Kidney epithelial cell (primary cell): ENCODE measurements around the gene CTXND1. TPM values are rescaled to one million over a fixed set of nuclear protein-coding genes. Genes with fewer than 3 reads are reported as not detected.

Source experiments
- DNase-seq: peaks from one replicate; pipeline ENCODE4 v3.0.0-alpha.2; 2010; ENCODE audit warnings: low read depth
- H3K27me3 ChIP-seq: 2 replicates; pipeline ENCODE4 v1.6.0; 2011; ENCODE audit warnings: low read length; ENCODE audit not compliant: control insufficient read depth, insufficient read depth
- H3K36me3 ChIP-seq: 2 replicates; pipeline ENCODE4 v1.5.1; 2011; ENCODE audit warnings: low read length; ENCODE audit not compliant: control insufficient read depth, insufficient read depth
- H3K4me3 ChIP-seq: 2 replicates; pipeline ENCODE4 v1.5.1; 2011; ENCODE audit warnings: low read depth, mild to moderate bottlenecking, control low read depth, low read length
- total RNA-seq: library from RNA; depleted of rRNA; stranded (reverse); fragments of >200 nt; gene quantifications from 2 replicates; pipeline ENCODE4 v1.2.3, GENCODE V29; 2015
- TF ChIP-seq, protein P1 (sequence below): IDR thresholded peaks from 2 replicates; pipeline ENCODE4 v1.5.1; 2011; ENCODE audit warnings: mild to moderate bottlenecking, moderate library complexity, low read length, control low read depth, inconsistent platforms; ENCODE audit not compliant: insufficient read depth, poor library complexity, severe bottlenecking

CTXND1 gene
- total RNA-seq, 1 donor from 2014 or later, result not detected

DNA sequence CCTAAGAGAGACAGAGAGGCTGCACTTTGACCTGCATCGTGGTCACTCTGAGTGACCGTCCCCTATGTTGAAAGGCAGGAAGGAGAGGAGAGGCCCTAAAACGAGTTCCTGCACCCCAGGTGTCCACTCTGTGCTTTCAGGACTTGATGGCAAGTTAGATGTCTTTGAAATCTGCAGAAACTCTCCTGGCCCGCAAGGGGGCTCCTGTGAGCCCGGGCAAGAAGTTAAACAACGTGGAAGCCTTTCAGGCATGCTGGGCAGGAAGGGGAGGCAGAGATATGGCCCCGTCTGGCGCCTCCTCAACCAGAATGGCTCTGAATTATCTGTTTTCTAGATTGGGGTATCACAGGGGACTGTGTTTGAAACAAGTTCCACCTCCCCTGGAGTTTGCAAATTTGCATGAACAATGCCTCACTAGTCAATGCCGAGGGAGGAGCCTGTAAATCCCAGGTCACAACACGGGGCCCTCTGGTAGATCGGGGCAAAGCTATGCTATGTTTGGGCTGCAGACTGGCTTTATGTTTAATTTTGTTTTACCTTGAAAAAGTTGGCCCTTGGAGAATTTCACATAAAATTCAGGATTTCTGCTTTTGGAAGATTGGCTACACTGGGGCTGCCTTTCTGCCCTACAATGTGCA is 9.8 kb downstream of the CTXND1 start:
- TF ChIP-seq, protein P1, sequence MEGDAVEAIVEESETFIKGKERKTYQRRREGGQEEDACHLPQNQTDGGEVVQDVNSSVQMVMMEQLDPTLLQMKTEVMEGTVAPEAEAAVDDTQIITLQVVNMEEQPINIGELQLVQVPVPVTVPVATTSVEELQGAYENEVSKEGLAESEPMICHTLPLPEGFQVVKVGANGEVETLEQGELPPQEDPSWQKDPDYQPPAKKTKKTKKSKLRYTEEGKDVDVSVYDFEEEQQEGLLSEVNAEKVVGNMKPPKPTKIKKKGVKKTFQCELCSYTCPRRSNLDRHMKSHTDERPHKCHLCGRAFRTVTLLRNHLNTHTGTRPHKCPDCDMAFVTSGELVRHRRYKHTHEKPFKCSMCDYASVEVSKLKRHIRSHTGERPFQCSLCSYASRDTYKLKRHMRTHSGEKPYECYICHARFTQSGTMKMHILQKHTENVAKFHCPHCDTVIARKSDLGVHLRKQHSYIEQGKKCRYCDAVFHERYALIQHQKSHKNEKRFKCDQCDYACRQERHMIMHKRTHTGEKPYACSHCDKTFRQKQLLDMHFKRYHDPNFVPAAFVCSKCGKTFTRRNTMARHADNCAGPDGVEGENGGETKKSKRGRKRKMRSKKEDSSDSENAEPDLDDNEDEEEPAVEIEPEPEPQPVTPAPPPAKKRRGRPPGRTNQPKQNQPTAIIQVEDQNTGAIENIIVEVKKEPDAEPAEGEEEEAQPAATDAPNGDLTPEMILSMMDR, result peak; percentile 60
- no peak for DNase-seq
- Histone ChIP-seq H3K4me3 (no peak overlapping the region), H3K27me3 (peaks cover 6% of the 10 kb centered on the region), H3K36me3 (no peaks in the 10 kb centered on the region)

GRCh38 chr15:80241508-80241907 is 10.5 kb downstream of the CTXND1 start:
- no peak for DNase-seq
- Histone ChIP-seq H3K4me3 (no peak overlapping the region), H3K36me3 (no peaks in the 10 kb centered on the region), H3K27me3 (peaks cover 6% of the 10 kb centered on the region)
- TF ChIP-seq, protein P1, result no peak

DNA sequence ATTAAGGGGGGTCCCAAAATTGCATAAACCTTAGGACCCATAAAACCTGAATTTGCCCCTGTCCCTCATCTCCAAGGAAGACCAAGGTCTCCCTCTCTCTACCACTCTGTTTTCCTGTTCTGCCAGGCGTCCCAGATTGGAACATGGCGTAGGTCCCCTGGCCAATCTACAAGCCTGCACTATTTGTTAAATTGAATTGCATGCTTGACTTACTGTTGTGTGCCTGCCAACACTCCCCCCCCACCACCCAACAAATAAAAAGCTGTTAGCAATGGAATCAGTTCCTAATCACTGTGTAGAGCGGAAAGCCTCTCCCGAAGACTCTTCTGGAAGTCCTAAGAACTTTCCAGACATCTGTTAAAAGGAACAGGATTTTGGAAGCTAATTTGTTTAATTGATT is 11.7 kb downstream of the CTXND1 start:
- DNase-seq, result no peak
- TF ChIP-seq, protein P1, result no peak
- peaks cover 8% of the 10 kb centered on the region for H3K27me3 ChIP-seq
- no peaks in the 10 kb centered on the region for H3K36me3 ChIP-seq
- H3K4me3 ChIP-seq, result no peak overlapping the region

GRCh38 chr15:80234883-80235282 is 17.1 kb downstream of the CTXND1 start:
- H3K27me3 ChIP-seq, result peaks cover 4% of the 10 kb centered on the region
- TF ChIP-seq, protein P1, result peak; percentile 30
- no peak for DNase-seq
- H3K4me3 ChIP-seq, result no peak overlapping the region
- H3K36me3 ChIP-seq, result no peaks in the 10 kb centered on the region

DNA sequence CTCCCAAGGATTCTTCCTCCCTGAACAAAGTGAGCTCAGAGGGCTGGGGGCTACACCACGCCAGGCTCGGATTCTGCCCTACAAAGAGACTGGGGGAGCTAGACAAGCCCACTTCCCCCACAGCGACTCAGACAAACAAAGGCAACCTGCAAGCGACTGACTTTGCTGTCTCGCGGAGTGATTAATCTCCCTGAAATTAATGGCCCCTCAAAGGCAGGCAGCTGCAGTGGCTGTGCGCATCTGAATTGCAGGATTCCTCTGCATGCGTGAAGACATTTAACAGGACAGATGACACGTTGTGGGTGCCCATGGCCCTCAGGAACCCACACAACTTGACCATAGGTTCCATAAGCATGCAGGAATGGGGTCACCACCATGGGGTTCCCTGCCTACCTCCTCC is 18.4 kb downstream of the CTXND1 start:
- TF ChIP-seq, protein P1, result no peak
- Histone ChIP-seq H3K36me3 (no peaks in the 10 kb centered on the region), H3K4me3 (no peak overlapping the region), H3K27me3 (peaks cover 4% of the 10 kb centered on the region)
- no peak for DNase-seq

- TF ChIP-seq, protein P1, result no peak
- no peak for DNase-seq
- H3K36me3 ChIP-seq, result no peaks in the 10 kb centered on the region
- H3K27me3 ChIP-seq, result peaks cover 4% of the 10 kb centered on the region
- H3K4me3 ChIP-seq, result no peak overlapping the region
These were observed 20.6 kb downstream of the CTXND1 start for GRCh38 chr15:80231371-80231770.
